Measurements from ENCODE around the gene EFNA2. TPM values are rescaled to one million over a fixed set of nuclear protein-coding genes. Genes with fewer than 3 reads are reported as not detected.
A peak's percentile ranks its signal among the peaks of the same experiment; 100 is the strongest.

The EFNA2 gene
- total RNA-seq, 1 donor from 2014 or later = 17.6 TPM

DNA sequence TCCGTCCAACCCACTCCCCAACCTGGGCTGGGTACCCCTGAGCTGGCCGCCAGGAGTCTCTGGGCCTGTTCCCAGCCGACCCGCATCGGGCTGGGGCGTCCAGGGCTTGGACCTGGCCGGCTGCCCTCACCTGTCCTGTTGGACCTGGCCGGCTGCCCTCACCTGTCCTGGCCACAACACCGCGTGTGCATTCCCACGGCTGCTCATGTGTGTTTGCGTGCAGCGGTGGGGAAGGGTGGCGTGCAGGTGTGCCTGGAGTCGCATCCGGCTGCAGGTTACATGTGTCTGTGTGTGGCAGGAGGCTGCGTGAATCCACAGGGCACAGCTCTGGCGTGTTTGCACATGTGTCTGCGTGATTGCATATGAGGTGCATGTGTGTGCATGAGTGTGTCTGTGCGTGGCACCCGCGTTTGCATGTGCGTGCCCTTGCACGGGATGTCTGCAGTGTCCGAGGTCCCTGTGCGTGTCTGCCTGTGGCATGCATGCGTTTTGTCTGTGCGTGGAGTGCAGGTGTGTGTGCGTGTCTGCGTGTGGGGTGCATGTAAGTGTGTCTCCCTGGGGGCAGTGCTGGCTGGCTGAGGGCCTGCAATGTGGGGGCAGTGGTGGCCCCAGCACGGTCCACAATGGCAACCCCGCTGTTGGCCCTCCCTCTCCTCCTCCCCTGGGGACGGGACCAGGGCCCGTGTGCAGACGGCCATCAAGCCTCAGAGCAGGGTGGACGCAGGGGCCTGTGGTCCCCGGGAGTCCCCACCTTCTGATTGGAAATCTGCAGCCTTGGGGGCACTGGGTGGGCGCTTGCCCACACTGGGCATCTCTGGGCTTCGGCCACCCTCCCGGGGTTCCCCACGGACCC lies 3.4 kb downstream of the EFNA2 start:
- H3K36me3 Mint-ChIP-seq = no peaks in the 10 kb centered on the region
- peak overlapping the region; percentile 55 for H3K4me3 Mint-ChIP-seq
- DNase-seq (ENCODE audit: extremely low spot score, unreplicated experiment) = no peak
- TF ChIP-seq, protein P1, sequence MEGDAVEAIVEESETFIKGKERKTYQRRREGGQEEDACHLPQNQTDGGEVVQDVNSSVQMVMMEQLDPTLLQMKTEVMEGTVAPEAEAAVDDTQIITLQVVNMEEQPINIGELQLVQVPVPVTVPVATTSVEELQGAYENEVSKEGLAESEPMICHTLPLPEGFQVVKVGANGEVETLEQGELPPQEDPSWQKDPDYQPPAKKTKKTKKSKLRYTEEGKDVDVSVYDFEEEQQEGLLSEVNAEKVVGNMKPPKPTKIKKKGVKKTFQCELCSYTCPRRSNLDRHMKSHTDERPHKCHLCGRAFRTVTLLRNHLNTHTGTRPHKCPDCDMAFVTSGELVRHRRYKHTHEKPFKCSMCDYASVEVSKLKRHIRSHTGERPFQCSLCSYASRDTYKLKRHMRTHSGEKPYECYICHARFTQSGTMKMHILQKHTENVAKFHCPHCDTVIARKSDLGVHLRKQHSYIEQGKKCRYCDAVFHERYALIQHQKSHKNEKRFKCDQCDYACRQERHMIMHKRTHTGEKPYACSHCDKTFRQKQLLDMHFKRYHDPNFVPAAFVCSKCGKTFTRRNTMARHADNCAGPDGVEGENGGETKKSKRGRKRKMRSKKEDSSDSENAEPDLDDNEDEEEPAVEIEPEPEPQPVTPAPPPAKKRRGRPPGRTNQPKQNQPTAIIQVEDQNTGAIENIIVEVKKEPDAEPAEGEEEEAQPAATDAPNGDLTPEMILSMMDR (conservative IDR thresholded peaks at IDR 0.05) = no peak
- H3K4me1 Mint-ChIP-seq (ENCODE audit: unreplicated experiment) = peaks cover 10% of the 10 kb centered on the region
- no peaks in the 10 kb centered on the region for H3K9me3 Mint-ChIP-seq
- no peak overlapping the region for H3K27ac Mint-ChIP-seq
- peaks cover 7% of the 10 kb centered on the region for H3K27me3 Mint-ChIP-seq

DNA sequence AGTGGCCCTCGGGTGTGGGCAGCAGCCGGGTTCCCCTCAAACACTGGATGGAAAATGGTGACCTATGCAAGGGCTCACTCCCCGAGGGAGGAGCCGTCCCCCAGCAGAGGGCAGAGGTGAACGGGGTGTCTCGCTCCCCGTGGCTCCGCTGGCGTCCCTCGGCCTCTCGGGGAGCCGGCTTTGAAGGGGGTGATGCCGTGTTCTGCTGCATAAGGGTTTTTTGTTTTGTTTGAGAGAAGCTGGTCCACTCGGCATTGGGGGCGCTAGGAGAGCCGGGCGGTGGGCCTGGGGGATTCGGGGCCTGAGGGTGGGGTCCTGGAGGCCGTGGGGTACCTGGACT lies 4.0 kb downstream of the EFNA2 start:
- Mint-ChIP-seq H3K27ac (no peak overlapping the region), H3K9me3 (no peaks in the 10 kb centered on the region), H3K27me3 (peaks cover 3% of the 10 kb centered on the region), H3K4me3 (no peak overlapping the region), H3K4me1 (ENCODE audit: unreplicated experiment) (peaks cover 4% of the 10 kb centered on the region), H3K36me3 (no peaks in the 10 kb centered on the region)
- DNase-seq (ENCODE audit: extremely low spot score, unreplicated experiment) = no peak
- TF ChIP-seq, protein P1 (conservative IDR thresholded peaks at IDR 0.05) = no peak

GRCh38 chr19:1290196-1290702 lies 4.6 kb downstream of the EFNA2 start:
- Mint-ChIP-seq H3K4me1 (ENCODE audit: unreplicated experiment) (no peaks in the 10 kb centered on the region), H3K27me3 (no peaks in the 10 kb centered on the region), H3K9me3 (no peaks in the 10 kb centered on the region), H3K36me3 (no peaks in the 10 kb centered on the region), H3K4me3 (no peak overlapping the region), H3K27ac (no peak overlapping the region)
- DNase-seq (ENCODE audit: extremely low spot score, unreplicated experiment) = no peak
- TF ChIP-seq, protein P1 (conservative IDR thresholded peaks at IDR 0.05) = no peak

- DNase-seq (ENCODE audit: extremely low spot score, unreplicated experiment) = no peak
- Mint-ChIP-seq H3K36me3 (no peaks in the 10 kb centered on the region), H3K4me3 (no peak overlapping the region), H3K9me3 (no peaks in the 10 kb centered on the region), H3K27me3 (no peaks in the 10 kb centered on the region), H3K4me1 (ENCODE audit: unreplicated experiment) (no peaks in the 10 kb centered on the region), H3K27ac (no peak overlapping the region)
- TF ChIP-seq, protein P1 (conservative IDR thresholded peaks at IDR 0.05) = no peak
These were observed 5.3 kb downstream of the EFNA2 start for GRCh38 chr19:1290703-1291651.

DNA sequence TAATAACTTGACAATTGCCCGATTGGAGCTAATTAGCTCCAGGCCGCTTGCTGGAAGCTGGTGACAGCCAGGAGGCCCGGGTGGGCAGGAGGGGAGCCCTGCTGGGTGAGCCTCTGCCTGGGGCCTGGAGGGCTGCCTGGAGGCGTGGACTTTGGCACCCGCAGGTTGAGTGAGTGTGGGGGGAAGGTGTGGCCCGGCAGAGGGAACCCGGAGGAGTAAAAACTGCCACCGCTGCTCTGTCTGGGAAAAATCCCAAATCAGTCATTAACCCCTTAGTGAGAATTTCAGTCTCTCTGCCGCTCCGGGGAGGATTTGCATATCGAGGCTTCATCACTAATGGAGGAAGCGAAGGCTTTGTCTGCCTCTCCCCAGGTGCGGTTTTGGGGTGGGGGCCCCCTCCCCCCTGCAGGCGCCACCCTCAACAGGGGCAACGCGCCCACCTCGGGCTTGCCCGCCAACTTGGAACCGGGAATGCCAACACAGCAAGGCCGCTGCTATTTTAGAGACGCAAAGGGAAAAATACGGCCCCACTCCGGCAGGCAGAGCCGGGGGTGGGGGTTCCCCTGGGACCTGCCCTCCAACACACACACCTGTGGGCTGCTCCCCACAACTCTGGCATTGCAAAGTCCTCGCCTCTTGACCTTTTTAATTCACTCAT lies 6.2 kb downstream of the EFNA2 start:
- Mint-ChIP-seq H3K4me1 (ENCODE audit: unreplicated experiment) (no peaks in the 10 kb centered on the region), H3K27me3 (no peaks in the 10 kb centered on the region), H3K36me3 (no peaks in the 10 kb centered on the region), H3K27ac (no peak overlapping the region), H3K9me3 (no peaks in the 10 kb centered on the region), H3K4me3 (no peak overlapping the region)
- TF ChIP-seq, protein P1 (conservative IDR thresholded peaks at IDR 0.05) = no peak
- no peak for DNase-seq (ENCODE audit: extremely low spot score, unreplicated experiment)
